CD4-positive, alpha-beta T cell treated with Interleukin-6 for 4 hours (primary cell): Measurements from ENCODE around the gene LIPT2.

Experiments used
- DNase-seq: peaks from one replicate; pipeline ENCODE4 v3.0.0-alpha.2; 2020; ENCODE audit warnings: mixed read lengths

Gene LIPT2

DNA sequence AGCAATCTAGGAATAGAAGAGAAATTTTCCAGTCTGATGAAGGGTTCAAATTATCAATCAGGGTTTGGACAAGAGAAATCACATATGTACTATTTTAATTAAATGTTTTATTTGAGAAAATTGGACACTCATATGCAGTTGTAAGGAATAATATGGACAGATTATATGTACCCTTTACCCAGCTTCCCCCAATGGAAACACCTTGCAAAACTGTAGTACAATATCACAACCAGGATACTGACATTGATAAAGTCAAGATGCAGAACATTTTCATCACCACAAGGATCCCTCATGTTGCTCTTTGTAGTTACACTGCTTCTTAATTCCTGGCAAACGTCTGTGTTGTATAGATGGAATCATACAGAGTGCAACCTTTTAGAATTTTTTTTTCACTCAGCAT is 1.4 kb upstream of the LIPT2 start:
- no peak for DNase-seq

- no peak for DNase-seq
Measured at GRCh38 chr11:74493791-74494630, 487 bp upstream of the LIPT2 start.

DNA sequence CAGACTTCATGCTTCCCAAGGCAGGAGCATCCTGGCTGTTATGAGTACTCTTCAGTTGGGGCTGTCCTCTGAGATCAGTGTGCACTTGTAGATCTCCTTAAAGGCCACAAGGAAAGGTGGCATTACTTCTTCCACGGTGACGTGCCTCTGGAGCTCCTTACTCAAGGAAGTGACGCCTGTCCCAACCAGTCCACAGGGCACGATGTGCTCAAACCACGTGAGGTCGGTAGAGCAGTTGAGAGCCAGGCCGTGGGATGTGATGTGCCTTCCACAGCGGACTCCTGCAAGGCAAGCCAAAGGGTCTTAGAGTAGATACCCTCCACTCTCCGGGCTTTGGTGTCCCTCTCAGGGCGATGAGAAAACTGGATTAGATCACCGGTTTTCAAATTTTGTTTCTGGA is 1.4 kb downstream of the LIPT2 start:
- DNase-seq: no peak

- no peak for DNase-seq
Measured at GRCh38 chr11:74490941-74491340, 2.6 kb downstream of the LIPT2 start.

DNA sequence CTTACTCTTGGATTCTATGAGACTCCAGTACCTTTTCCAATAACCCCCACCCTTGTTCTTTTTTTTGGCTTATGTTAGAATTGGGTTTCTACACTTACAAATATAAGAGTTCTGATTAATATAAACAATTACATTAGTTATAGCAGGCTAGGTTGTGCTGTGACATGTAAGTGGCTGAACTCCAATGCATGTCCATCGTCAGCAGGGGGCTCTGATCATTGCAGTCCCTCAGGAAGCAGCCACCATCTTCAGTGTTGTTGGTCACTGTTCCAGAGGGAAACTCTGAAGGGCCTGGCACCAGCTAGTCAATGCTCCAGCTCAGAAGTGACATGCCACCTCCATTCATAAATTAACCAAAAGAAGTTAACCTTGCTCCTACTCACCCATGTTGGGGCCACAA is 5.6 kb downstream of the LIPT2 start:
- no peak for DNase-seq

- no peak for DNase-seq
Measured at GRCh38 chr11:74485868-74486267, 7.7 kb downstream of the LIPT2 start.

DNA sequence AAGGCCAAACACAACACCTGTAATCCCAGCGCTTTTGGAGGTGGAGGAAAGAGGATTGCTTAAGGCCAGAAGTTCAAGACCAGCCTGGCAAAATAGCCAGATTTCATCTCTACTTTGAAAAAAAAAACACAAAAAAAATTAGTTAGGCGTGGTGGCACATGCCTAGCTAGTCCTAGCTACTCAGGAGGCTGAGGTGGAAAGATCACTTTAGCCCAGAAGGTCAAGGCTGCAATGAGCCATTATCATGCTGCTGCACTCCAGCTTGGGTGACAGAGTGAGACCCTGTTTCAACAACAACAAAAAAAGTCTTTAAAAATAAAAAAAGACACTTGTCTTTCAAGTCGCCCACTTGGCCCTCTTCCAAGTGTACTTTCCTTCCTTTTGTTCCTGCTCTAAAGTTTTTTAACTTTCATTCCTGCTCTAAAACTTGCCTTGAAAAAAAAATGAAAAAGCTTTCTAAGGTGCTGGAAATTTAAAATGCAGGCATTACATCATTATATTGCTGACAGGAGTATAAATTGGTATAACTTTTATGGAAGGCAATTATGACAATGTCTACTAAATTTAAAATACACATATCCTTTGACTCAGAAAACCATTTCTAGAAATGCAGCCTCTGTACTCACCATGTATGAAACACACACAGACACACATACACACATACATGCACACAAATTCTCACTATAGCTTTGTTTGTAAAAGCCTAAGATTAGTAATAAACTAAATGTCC is 12.7 kb downstream of the LIPT2 start:
- no peak for DNase-seq

- no peak for DNase-seq
Measured at GRCh38 chr11:74479732-74480123, 13.8 kb downstream of the LIPT2 start.

GRCh38 chr11:74478877-74479731 is 14.4 kb downstream of the LIPT2 start:
- no peak for DNase-seq

GRCh38 chr11:74476536-74476935 is 17.0 kb downstream of the LIPT2 start:
- DNase-seq: no peak

DNA sequence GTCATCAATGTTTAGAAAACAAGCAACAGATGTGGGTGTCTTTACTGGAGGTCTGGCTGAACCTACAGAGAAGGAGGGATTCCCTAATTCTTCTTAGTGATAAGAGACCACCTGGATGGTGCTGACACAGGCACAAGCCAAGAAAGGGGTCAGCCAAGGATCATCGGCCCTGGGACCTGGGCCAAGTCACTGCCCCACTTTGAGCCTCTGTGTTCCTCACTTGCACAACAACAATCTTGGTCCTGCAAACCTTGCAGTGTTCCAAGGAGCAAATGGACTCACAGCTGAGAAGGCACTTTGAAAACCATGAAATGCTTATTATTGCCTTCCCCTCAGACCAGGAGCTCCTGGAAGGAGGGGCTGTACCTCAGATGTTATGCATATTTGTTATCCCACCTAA is 19.2 kb downstream of the LIPT2 start:
- DNase-seq: no peak

GRCh38 chr11:74473382-74474173 is 19.9 kb downstream of the LIPT2 start:
- no peak for DNase-seq

DNA sequence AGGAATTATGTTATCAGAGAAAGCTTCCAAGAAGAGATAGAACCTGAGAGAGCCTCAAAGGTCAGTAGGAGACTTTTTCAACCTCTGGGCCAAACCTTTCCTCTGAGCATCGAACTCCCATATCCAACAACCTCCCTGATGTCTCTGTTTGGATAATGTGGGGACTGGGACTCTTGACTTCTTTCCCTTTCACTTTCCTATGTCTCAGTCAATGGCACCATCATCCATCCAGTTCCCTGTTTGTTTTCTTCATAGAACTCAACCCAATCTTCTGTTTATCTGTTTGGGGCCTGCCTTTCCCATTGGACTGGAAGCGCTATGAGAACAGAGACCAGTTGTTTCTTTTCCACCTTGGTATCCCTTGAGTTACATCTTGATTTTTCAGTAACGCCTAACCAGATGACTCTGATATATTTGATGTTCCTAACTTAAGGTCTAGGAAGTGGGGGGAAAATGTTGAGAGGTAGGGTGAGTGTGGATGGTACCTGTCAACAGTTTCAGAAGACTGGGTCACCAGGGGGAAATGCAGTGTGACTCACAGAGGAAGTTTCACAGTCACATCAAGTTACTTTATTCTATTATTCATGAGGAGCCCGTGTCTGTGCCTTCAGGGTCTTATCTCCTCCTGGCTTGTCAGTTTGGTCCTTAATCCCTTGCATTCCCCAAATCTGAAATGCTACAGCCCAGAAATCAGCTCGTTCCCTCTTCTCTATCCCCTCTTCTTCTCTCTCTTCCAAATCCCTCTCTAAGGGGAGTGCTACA is 21.7 kb downstream of the LIPT2 start:
- DNase-seq: no peak

- no peak for DNase-seq
Measured at GRCh38 chr11:74471037-74471436, 22.5 kb downstream of the LIPT2 start.

GRCh38 chr11:74470526-74470925 is 23.0 kb downstream of the LIPT2 start:
- no peak for DNase-seq

GRCh38 chr11:74468936-74469335 is 24.6 kb downstream of the LIPT2 start:
- no peak for DNase-seq

DNA sequence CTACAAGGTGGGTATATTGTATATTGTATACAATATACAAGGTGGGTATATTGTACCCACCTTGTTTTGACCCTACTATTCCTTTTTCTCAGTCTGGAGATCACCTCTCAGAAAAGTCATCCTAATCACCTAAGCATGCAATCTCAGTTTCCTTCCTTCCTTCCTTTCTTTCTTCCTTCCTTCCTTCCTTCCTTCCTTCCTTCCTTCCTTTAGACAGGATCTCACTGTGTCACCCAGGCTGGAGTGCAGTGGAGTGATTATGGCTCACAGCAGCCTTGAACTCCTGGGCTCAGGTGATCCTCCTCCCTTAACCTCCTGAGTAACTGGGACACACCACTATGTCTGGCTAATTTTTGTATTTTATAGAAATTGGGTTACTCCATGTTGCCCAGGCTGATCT is 25.0 kb downstream of the LIPT2 start:
- no peak for DNase-seq

GRCh38 chr11:74468058-74468457 is 25.5 kb downstream of the LIPT2 start:
- DNase-seq: no peak

DNA sequence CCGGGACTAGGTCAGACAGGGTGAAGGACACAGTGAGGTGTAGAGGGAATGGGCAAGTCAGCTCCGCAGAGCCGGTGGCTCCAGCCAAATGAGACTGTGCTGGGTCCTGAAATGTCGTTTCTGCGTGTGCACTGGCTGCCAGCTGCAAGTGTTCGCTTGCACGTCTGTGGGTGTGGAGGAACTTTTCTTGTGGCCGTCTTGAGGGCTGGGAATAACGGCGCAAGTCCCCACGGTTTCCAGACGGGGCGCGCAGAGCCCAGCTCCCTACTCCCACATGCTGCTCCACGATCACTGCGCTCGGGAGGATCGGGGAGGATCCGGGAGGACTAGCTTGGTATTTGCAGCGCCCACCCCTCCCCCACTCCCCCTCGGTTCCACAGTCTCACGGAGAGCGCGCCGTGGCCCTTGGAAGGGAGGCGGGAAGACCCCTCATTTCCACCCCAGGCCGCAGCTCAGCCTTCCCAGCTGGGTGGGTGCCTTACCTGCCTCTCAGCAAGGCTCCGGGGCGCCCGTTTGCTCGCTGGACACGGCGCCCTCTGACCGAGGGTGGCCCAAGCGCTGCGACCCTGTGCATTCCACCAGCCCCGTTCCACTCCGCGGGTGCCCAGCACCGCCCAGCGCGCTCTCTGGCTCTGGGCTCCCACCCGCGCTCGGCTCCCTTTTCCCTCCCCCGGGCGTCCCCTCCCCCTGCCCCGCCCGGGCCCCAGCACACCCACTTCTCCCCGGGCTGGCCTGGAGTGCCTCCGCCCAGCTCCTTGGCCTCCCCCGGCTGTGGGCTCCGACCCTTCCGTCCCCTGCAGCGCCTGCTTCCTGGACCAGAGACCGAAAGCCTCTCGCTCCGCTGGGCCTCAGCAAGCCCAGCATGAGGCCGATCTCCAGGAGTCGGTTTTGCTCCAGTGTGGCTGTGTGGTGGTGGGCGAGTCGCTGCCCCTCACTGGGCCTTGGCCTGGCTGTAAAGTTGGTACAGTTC is 26.3 kb downstream of the LIPT2 start, which contains the start of gene KCNE3:
Gene KCNE3, minus strand, starts transcription at position 634 of the 970 bp plus-strand sequence. CDS start 9,986 bp downstream, outside the sequence.
- no peak for DNase-seq

DNA sequence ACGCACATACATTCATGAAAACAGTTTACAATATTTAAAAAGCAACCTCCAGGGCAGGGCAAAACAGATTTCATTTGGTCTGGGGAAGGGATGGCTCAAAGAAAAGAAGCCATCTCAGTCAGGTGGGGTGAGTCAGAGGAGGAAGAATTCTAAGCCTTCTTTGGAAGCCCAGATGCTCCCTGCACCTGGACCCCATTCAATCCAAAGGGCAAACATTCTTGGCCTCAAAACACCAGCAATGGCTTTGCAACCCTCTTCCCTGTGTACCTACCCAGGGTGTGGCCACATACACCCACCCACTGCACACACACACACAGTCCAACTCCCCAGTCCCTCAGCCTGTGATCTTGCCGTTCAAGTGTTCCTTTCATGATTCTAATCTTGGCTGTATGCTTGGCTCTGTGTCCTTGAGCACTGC is 28.2 kb downstream of the LIPT2 start:
- no peak for DNase-seq
